ENCODE results near the gene SLC25A22.

- TF ChIP-seq CTCF (IDR thresholded peaks at IDR 0.05) (no peak), POLR2AphosphoS5 (IDR thresholded peaks at IDR 0.05) (no peak), EP300 (IDR thresholded peaks at IDR 0.05) (no peak), POLR2A (IDR thresholded peaks at IDR 0.05) (no peak)
Observed at GRCh38 chr11:815675-816432, 17.8 kb upstream of the SLC25A22 start.
